A549 treated with DMSO at 1 μM for 4 hours (cell line): ENCODE data around the gene NME8. TPM values are rescaled to one million over a fixed set of nuclear protein-coding genes. Genes with fewer than 3 reads are reported as not detected.

Experiments
- total RNA-seq: library from RNA; stranded (reverse); fragments of 200-300 nt; extraction: Qiagen RNA extraction; gene quantifications from 5 replicates; pipeline ENCODE4 v1.2.3, GENCODE V29; 2022; ENCODE audit warnings: low read depth

NME8 gene, protein sequence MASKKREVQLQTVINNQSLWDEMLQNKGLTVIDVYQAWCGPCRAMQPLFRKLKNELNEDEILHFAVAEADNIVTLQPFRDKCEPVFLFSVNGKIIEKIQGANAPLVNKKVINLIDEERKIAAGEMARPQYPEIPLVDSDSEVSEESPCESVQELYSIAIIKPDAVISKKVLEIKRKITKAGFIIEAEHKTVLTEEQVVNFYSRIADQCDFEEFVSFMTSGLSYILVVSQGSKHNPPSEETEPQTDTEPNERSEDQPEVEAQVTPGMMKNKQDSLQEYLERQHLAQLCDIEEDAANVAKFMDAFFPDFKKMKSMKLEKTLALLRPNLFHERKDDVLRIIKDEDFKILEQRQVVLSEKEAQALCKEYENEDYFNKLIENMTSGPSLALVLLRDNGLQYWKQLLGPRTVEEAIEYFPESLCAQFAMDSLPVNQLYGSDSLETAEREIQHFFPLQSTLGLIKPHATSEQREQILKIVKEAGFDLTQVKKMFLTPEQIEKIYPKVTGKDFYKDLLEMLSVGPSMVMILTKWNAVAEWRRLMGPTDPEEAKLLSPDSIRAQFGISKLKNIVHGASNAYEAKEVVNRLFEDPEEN
- not detected in 5 replicates for total RNA-seq

DNA sequence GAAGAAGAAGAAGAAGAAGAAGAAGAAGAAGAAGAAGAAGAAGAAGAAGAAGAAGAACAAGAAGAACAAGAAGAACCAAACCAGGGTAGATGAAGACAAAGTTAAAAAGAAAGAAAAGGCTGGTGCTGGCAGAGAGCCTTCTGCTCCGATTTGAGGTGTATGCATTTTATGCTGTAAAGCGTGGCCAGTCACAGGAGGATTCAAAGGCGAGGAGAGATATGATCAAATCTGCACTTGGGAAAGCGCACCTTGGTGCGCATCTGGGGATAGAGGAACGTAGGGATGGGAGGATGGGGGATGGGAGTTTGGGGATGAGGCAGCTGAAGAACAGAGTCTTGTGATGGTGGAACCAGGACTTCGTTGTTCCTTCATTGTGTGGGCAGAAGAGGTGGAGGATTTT is at the start of gene NME8:
Gene NME8, plus strand, starts transcription at position 301 of the 400 bp plus-strand sequence. CDS start 1,670 bp downstream, outside the sequence.

DNA sequence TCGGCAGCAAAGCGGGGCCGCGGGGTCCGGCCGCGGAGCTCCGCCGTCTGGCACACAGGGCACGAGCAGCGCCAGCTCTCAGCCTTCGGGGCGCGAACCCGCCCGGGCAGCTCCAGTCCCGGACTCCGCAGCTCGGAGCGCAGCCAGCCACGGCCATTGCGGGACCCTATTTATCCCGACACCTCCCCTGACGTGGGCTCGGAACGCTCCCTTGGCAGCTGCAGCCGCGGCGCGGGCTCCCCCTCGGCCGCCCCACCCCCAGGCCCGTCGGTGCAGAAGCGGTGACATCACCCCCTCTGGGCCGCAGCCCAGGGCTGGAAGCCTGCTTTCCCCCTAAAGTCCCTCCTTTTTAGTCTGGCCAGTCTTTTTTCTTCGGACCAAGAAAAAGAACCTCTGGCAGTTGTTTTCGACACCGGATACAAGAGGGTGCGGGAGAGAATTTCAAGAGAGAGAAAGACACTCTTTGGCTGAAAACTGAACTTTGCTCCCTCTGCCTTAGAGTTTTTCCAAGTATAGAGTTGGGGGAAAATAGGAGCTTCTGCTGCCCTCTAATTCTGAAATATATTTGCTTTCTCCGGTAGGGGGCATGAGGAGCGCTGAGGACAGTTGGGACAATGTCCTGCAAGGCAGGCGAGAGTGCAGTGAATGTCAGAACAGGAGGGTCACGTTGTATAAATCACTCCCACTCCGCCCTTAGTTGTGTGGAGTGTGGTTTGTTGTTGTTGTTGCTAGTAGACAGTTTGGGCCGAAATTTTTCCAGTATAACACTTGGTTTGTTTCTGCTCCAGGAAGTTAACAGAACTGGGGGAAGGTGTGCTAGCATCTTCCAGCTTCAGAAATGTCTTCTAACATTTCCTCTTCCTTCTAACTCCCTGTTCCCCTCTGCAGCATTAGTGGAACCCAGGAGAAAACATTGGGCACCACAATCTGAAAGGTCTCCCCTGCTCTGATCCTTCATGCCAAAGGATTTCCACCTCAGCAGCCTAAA is 68.6 kb downstream of the NME8 start, which contains the start of gene SFRP4:
Gene SFRP4, minus strand, starts transcription at position 145 of the 988 bp plus-strand sequence. CDS start 280 bp downstream, outside the sequence.

DNA sequence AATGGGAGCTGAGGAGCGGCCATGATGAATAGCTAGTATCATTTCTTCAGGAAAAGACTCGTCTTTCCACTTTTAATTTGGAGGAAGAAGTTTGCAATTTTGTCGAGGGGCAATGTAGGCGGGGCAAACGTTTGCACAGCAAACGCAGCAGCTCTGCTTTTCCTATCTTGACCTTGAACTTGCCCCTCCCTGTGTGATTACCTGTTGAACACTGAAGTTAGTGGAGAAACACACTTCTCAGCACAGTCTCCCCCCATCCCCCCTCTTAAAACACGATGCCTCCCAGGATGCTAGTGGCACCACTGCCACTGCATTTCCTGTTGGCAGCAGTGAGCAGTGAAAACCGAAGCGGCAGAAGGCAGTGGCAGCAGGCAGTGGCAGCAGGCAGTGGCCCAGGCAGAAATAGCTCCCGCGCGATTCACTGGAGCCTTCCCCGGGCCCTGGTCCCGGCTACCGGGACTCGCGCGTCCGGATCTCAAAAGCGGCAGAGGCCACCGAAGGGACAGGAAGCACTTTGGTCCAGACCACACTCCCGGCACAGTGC is 72.0 kb downstream of the NME8 start, which contains the start of gene EPDR1:
Gene EPDR1, plus strand, starts transcription at position 336 of the 544 bp plus-strand sequence. CDS start 300 bp downstream, outside the sequence.

Other genes starting within 250 kb of the NME8 start
- not detected in 5 replicates for gene GPR141, start 164.8 kb upstream of the NME8 start, total RNA-seq
- gene SFRP4, start 68.2 kb downstream of the NME8 start, total RNA-seq: 3.5 to 4.6 TPM (median 3.9 TPM) in 5 replicates
- 68.8 to 82.7 TPM (median 79.8 TPM) in 5 replicates for gene EPDR1, start 72.0 kb downstream of the NME8 start, total RNA-seq